Hematopoietic multipotent progenitor cell treated with erythropoietin and hydrocortisone succinate and interleukin-3 and kit ligand, for 8 days (in vitro differentiated cells): ENCODE data around the gene ROR2.
"Not testable (repeated sequence)": the region's sequence is repeated elsewhere in the genome, so short reads cannot be mapped to it uniquely, and the experiment has no call there.

Source experiments
- DNase-seq: peaks from one replicate; pipeline ENCODE4 v3.0.0-alpha.2; 2015

Gene ROR2

DNA sequence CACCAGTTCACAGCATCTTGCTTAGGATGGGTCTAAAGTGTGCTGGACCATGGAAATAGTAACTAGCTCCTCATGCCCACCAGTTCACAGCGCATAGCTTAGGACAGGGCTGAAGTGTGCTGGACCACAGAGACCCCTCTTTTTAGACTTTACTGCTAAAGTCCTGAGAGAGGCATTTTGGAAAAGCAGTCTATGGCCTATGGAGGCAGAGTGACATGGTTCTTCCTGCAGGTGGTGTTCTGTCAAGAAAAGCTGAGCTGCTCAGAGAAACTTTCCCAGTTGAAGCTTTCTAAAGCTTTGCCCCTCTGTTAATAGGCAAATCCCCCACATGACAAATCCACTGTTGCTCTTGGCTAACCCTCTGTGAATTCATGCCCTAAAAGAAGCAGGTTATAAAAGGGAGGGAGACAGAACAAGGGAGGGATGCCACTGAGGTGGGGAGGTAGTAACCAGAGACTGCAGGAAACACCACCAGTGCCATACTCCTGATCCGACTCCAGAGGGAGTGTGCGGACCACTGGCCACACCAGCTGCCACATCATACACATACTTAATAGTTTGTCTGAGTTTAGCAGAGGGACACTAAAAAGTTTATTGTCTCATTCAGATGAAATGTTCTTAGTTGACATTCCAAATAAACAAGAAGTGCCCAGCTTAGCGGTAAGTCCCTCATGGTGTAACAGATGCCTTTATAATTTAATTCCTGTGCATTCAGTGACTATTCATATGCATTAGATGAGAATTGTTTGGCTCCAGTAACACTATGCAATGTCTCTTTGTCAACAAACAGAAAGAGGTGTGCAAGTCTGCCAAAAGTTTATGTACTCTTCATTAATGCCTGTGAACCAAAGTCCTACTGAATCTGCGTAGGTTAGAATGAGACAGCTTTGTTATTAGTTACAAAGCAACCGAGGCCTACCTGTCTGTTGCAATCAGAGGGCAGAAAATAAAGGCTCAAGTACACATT is 290.2 kb downstream of the ROR2 start:
- peak; percentile 17 for DNase-seq

DNA sequence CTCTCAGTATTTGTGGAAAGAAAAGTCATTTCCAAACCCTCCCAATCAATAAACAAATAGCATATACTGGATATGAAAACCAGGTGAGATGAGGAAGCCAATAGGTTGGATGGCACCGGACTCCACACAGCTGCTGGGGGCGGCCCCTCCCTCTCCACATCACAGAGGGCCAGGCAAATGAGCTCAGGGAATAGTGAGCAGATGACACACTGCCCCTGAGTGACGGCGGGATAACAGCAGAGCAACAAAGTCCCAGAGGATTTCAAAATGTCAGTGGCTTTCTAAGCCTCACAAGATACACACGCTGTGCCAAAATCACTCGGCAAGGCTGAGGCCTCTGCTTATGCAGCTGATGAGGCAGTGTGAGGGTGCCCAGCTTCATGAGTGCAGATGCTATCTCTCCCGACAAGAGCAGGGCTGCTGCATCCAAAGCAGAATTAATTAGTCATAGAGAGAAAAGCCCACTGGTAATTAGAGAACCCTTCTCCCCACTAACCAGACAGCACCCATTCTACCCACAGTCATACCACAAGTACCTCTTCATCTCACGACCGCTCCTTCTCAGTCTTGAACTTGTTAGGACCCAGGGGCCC is 291.4 kb downstream of the ROR2 start:
- DNase-seq, result no peak

DNA sequence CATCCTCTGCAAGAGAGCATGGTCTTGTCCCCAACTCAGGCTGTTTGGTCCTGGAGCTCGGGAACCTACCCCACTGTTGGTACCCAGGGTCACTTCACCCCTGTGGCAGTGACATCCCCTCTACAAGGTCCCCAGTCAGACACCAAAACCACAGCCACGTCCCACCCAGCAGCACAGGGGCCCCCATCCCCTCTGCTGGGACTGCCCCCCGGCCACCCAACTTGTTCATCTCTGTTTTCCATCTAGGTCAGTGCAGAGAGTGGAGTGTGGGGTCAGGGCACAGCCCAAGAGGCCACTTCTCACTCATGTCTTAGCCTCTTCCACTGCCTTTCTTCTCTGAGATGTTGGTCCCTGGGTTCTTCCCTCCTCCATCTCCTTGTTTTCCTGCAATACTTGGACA is 292.5 kb downstream of the ROR2 start:
- DNase-seq, result no peak

DNA sequence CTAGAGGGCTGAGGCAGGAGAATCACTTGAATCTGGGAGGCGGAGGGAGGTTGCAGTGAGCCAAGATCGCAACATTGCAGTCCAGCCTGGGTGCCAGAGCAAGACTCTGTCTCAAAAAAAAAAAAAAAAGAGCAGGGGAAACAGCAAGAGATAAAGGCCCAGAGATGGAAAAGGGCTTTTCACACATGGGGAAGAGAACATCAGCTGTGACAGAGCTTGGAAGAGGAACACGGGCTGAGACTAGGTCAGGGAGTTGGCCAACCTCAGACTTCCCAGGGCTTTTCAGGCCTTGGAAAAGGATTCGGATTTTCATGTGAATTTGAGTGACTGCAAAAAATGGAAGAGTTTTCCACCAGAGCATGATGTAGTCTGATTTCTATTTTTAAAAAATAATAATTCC is 294.4 kb downstream of the ROR2 start:
- DNase-seq, result no peak

DNA sequence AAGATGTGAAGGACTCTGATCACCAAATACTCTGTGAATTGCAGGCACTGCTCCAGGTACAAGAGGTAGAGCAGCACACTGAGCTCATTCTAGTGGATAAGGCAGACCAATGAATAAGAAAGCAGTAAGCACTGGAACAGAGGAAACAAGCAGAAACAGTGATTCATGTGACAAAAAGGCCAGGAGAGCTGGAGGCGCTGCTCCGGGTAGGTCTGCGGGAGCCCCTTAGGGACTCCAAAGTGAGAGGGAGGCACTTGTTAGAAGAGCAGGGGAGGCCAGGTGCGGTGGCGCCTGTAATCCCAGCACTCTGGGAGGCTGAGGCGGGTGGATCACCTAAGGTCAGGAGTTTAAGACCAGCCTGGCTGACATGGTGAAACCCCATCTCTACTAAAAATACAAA is 294.8 kb downstream of the ROR2 start:
- no peak for DNase-seq

DNA sequence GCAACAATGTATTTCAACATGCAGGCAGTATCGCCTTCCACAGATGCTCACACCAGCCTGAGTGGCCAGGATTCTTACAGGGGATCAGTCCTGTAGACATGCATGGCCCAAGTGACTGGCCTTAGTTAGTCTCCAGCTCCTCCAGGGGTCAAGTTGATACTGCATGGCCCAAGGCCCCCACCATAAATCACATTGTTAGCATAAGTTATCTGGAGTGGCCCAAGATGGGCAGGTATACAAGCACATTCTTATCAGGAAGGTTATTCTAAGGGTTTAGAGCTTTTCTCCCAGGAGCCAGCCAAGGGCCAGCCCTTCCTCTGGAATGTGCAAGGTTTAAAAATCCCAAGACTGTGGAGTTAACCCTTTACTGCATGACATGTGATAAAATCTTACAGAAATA is 295.5 kb downstream of the ROR2 start:
- no peak for DNase-seq

DNA sequence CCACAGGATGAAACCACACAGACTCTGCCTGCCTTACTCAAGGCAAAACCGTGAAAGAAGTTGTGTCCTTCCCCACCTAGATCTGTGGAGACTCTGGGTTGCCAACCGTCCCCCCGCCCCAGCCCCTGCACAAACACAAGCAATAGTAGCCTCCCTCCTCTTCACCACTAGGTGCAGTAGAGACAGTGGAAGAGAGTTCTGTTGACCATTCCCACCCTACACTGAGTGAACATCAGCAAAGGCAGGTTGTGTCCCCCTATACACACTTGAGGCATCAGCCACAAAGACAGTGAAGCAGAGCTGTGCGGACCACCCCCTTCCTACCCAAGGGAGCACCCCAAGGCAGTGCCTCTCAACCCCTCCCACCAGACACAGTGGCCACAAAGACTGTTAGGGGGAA is 302.7 kb downstream of the ROR2 start:
- DNase-seq, result no peak

DNA sequence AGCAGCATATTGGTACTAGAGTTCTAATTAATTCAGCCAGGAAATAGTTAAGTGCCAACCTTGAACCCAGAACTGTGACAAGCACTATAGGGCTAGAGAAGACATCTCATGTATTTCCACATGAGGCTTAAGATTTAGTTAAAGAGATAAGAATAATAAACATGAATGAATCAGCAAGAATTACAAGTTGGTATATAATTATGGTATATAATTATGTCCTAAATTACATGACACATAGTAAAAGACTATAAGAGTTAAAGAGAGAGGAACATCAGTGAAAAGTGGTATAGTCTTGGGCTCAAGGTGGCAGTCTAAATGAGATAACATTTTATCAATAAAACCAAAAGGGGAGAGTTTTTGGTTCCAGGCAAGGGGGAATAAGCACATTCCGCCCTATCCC is 303.3 kb downstream of the ROR2 start:
- DNase-seq, result no peak

DNA sequence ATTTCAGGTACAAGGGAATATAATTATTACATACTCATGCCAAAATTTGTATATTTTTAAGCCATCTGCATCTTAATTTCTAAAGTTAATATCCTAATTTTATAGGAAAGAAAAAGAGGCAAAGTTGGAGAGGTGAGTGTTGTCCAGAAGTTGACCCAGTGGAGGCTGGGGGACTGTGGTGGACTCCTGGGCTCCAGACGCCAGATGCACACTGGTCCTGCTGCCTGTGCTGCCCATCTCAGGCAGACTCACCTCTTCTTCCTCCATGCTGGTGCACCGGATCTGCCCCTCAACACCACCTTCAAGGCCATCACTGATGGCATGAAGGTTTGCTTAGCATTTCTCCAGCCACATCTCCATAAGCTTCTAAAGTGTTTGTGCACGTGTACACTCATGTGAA is 305.6 kb downstream of the ROR2 start:
- no peak for DNase-seq

DNA sequence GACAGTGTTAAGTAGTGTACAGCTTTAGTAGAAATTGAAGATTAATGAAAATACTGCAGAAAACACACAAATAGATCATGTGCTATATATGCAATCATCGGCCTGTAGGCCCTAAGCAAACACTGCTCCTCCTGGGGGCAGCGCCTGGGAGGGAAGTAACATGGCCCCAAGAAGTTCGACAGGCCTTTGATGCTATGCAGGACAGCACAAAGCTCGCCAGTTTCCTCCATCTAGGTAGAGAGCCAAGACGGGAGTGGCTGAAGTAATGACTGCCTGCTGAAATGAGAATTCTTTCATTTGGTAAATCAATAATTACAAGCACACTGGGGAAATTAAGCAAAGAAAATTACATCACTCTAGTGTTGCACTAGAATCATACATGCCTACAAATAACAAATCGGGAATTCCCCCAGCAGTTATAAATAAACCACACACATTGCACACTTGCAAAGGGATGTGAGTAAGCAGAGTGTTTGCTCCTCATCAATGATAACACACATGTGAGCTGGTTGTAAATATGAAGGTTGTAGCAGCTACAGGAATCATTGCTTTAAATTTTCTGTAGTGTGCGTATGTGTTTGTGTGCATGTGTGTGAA is 306.4 kb downstream of the ROR2 start:
- DNase-seq, result no peak

DNA sequence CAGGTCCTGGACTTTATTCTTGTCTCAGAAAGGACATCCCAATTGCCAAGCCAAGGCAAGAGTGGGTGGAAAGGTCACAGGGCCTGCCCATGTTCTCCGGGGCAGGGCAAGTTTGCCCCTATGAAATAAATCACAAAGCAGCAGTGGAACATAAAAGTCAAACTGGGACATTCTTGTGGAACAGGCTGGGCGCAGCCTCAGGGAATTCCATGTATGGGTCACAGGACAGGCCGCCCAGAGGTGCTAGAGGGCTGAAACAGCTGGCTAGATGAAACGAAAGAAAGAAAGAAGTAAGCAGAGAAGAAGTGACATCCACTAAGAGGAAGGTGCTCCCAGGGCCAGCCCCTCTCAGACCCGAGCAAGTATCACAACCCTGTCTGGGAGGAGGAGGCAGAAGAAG is 307.3 kb downstream of the ROR2 start:
- no peak for DNase-seq

DNA sequence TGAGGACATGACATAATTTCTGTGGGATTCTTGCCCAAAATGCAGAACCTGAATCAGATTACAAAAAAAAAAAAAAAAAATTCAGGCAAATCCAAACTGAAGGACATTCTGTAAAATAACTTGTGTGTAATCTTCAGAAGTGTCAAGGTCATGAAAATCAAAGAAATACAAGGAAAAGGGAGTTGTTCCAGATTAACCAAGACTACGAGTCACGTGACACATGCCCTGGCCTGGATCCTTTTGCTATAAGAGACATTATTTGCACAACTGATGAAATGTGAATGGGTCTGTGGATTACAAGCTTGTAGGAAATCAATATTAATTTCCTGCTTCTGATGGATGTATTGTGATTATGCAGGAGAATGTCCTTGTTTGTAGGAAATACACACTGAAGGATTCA is 309.6 kb downstream of the ROR2 start:
- no peak for DNase-seq

DNA sequence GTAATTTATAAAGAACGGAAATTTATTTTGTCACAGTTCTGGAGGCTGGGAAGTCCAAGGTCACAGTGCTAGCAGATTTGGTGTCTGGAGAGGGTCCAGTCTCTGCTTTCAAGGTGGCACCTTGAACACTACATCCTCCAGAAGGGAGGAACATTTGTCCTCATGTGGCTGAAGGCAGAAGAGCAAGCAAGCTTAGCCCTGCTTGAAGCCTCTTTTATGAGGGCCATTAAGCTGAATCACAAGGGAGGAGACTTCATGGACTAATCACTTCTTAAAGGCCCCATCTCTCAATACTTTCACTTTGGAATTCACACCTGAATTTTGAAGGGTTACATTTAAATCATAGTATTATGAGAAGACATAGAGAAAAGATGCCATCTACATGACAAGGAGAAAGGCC is 311.0 kb downstream of the ROR2 start:
- no peak for DNase-seq

DNA sequence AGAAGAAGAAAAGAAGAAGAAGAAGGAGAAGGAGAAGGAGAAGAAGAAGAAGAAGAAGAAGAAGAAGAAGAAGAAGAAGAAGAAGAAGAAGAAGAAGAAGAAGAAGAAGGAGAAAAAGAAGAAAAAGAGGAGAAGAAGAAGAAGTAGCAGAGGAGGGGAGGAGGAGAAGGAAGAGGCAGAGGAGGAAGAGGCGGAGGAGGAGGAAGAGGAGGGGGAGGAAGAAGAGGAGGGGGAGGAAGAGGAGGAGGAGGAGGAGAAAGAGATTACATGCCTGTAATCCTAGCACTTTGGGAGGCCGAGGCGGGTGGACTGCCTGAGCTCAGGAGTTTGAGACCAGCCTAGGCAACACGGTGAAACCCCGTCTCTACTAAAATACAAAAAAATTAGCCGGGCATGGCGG is 315.2 kb downstream of the ROR2 start:
- DNase-seq, result not testable (repeated sequence)

DNA sequence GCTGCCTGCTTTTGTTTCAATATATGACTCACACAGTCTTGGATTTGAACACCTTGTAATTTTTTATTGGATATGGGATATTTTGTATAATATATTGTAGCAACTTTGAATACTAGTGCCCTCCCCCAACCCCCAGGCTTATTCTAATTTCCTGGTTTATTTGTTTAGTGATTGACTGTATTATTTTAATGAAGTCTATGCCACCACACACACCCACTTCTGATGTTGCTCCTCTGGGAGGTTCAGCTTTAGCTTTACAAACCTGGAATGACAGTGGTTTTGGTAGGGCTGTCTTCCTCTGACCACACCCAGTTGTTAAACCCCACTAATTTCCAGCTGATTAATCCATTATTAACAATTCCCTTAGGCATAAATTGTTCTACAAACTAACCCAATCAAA is 320.3 kb downstream of the ROR2 start:
- no peak for DNase-seq

DNA sequence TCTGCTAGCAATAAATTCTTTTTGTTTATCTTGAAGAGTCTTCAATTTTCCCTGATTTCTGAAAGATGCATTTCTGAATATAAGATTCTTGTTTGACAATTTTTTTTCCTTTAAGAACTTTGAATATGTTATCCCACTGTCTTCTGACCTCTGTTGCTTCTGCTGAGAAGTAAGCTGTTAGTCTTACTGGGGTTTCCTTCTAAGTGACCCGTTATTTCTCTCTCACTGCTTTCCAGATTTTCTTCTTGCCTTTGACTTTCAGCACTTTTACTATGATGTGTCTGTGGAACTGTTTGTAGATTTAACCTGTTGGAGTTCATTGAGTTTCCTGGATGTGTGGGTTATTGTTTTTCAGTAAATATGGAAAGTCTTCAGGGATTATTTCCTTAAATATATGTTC is 321.1 kb downstream of the ROR2 start:
- DNase-seq, result no peak

DNA sequence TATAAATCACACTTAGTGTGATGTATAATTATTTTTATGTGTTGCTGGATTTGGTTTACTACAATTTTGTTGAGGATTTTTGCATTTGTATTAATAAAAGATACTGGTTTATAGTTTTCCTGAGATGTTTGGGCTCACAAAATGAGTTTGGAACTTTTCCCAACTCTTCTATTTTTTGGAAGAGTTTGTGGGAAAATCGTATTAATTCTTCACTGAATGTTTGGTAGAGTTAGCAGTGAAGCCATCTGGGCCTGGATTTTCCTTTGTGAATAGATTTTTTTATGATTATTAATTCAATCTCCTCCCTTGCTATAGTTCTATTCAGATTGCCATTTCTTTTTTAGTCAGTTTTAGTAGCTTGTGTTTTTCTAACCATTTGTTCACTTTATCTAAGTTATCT is 324.7 kb downstream of the ROR2 start:
- no peak for DNase-seq

DNA sequence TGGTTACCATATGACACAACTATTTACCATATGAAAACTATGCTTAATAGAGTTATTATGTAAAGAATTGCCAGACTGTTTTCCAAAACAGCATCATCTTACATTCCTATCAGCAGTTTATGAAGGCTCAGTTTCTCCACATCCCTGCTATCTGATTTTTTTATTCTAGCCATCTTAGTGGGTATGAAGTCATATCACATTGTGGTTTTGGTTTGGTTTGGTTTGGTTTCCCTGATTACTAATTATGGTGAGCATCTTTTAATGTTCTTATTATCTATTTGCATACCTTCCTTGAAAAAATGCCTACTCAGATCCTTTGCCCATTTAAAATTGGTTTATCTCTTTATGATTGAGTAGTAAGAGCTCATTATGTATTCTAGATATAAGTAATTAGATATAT is 327.0 kb downstream of the ROR2 start:
- DNase-seq, result no peak

DNA sequence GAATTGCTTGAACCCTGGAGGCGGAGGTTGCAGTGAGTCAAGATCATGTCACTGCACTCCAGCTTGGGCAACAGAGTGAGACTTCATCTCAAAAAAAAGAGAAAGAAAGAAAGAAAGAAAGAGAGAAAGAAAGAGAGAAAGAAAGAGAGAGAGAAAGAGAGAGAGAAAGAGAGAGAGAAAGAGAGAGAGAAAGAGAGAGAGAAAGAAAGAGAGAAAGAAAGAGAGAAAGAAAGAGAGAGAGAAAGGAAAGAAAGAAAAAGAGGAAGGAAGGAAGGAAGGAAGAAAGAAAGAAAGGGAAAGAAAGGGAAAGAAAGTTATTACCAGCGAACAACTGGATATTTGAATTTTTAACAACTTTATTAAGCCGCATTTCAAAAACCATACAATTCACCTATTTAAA is 327.9 kb downstream of the ROR2 start:
- DNase-seq, result not testable (repeated sequence)

DNA sequence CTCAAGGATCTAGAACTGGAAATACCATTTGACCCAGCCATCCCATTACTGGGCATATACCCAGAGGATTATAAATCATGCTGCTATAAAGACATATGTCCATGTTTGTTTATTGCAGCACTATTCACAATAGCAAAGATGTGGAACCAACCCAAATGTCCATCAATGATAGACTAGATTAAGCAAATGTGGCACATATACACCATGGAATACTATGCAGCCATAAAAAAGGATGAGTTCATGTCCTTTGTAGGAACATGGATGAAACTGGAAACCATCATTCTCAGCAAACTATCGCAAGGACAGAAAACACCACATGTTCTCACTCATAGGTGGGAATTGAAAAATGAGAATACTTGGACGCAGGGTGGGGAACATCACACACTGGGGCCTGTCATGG is 336.0 kb downstream of the ROR2 start:
- not testable (repeated sequence) for DNase-seq

DNA sequence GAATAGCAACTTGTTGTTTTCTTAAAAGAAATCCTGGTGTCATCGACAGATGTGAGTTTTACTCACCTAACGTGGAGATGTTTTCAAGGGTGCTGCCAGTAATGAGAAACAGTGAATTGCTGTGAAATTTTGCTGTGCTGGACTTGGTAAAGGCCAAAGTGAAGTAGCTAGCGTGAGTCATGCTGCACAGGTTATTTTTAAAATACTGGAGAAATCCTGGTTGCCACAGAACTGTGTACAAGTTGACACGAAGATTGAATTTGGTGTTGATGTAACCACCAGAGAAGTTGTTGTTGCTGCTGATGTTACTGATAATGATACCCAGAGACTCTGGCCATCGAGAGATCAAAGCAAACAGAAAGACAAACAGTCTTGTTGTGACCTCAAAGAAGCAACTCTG is 338.4 kb downstream of the ROR2 start:
- no peak for DNase-seq

DNA sequence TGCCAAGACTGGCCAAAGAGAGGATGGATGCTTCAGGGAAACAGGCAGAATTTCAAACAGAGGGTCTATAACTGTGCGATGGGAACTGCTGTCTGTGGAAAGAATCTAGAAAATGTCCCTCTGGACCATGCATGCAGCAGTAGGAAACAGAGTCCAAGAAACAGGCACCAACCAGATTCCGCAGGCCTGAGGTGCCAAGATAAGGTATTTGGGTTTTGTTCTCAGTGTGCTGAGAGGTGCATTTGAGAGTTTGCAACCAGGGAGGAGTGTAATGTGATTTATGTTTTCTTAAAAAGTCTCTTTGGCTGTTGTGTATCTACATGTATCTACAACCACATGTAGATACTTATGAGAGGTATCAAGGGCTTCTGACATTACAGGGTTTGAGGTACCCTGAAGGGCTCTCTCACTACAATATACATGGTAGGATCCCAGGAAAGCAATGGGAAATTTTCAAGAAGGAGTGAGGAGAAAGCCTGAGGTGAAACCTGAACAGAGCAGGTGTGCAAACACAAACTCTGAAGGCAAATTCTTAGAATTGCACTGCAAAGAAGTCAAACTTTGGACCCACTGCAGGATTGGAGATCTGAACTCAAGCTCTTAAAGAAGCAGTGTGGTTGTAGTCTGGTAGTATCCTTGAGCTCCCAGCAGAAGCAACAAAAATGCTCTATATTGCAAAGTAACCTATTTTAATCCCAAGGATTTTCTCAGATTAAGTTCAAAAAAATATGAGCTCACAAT is 343.6 kb downstream of the ROR2 start:
- no peak for DNase-seq

DNA sequence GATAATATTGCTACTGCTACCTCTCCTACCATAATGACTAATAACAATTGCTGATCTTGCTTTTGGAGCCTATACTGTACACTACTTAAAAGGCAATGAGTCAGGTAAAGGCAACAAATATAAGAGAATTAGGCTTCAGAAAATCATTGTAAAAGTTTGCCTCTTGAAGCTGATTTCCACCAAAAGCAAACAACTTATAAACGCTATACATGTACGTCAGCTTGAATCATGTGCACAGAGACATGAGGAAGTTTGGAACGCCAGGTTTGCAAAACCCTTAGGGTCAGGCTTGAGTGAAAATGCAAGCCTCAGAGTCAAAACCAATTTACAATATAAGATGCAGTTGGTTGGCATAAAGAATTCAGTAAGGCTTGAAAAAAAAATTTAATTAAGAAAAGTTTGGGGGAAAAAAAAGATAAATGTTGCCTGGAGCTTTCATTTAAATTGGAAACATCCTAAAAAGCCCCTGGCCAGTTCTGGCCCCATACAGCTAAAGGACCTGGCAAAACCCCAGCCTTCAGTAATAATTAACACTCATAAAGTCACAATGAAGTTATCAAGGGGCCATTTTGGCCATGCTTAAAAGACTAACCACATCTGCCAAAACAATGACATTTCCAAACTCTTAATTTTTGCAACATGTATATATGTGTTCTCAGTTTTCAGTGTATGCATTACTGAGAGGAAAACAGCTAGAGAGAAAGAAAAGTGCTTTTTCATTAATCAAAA is 345.4 kb downstream of the ROR2 start:
- DNase-seq, result no peak
